HepG2 (cell line): ENCODE measurements around the gene NELFB. TPM values are rescaled to one million over a fixed set of nuclear protein-coding genes. Genes with fewer than 3 reads are reported as not detected.

ENCODE experiments used
- ARID2 ChIP-seq: sonication (generic); formaldehyde crosslinking; IDR thresholded peaks from 2 replicates; pipeline ENCODE4 v1.8.1; 2022; ENCODE audit warnings: mild to moderate bottlenecking, missing genetic modification reagents, borderline replicate concordance
- ATF2 ChIP-seq: sonication (generic); formaldehyde crosslinking; IDR thresholded peaks from 2 replicates; pipeline ENCODE4 v1.4.0; 2020; ENCODE audit warnings: missing genetic modification reagents
- DMAP1 ChIP-seq: IDR thresholded peaks from 2 replicates; pipeline ENCODE4 v1.6.1; 2016
- FOXC1 ChIP-seq: sonication (generic); formaldehyde crosslinking; IDR thresholded peaks from 2 replicates; pipeline ENCODE4 v1.8.0; 2022; ENCODE audit warnings: mild to moderate bottlenecking, missing genetic modification reagents, borderline replicate concordance
- HOXA7 ChIP-seq: sonication (generic); formaldehyde crosslinking; IDR thresholded peaks from 2 replicates; pipeline ENCODE4 v1.8.1; 2022; ENCODE audit warnings: mild to moderate bottlenecking, missing genetic modification reagents, moderate library complexity
- KDM4B ChIP-seq: sonication (generic); formaldehyde crosslinking; IDR thresholded peaks from 2 replicates; pipeline ENCODE4 v1.4.0; 2020; ENCODE audit warnings: missing genetic modification reagents
- NAIF1 ChIP-seq: sonication (generic); formaldehyde crosslinking; IDR thresholded peaks from 2 replicates; pipeline ENCODE4 v1.5.0; 2020; ENCODE audit warnings: mild to moderate bottlenecking, missing genetic modification reagents, borderline replicate concordance
- NCOA1 ChIP-seq: sonication (generic); formaldehyde crosslinking; IDR thresholded peaks from 2 replicates; pipeline ENCODE4 v1.9.0; 2021; ENCODE audit warnings: missing genetic modification reagents
- PHF20 ChIP-seq: sonication (generic); formaldehyde crosslinking; IDR thresholded peaks from 2 replicates; pipeline ENCODE4 v1.5.0; 2020; ENCODE audit warnings: mild to moderate bottlenecking, missing genetic modification reagents
- POLR2AphosphoS2 ChIP-seq: IDR thresholded peaks from 2 replicates; pipeline ENCODE4 v1.6.1; 2011; ENCODE audit warnings: low read depth, low read length, improper control_type of control experiment
- ZBED4 ChIP-seq: sonication (generic); formaldehyde crosslinking; IDR thresholded peaks from 2 replicates; pipeline ENCODE4 v1.4.0; 2020; ENCODE audit warnings: missing genetic modification reagents, borderline replicate concordance
- ZMYM4 ChIP-seq: sonication (generic); formaldehyde crosslinking; IDR thresholded peaks from 2 replicates; pipeline ENCODE4 v1.8.1; 2023; ENCODE audit warnings: mild to moderate bottlenecking, missing genetic modification reagents
- ZNF280D ChIP-seq: sonication (generic); formaldehyde crosslinking; IDR thresholded peaks from 2 replicates; pipeline ENCODE4 v1.5.1; 2020; ENCODE audit warnings: mild to moderate bottlenecking, missing genetic modification reagents
- ZNF3 ChIP-seq: IDR thresholded peaks from 2 replicates; pipeline ENCODE4 v1.7.0; 2017; ENCODE audit warnings: inconsistent platforms
- ZNF431 ChIP-seq: sonication (generic); formaldehyde crosslinking; IDR thresholded peaks from 2 replicates; pipeline ENCODE4 v1.9.0; 2022; ENCODE audit warnings: missing genetic modification reagents, low read depth, mild to moderate bottlenecking, borderline replicate concordance
- ZNF597 ChIP-seq: sonication (generic); formaldehyde crosslinking; IDR thresholded peaks from 2 replicates; pipeline ENCODE4 v1.5.0; 2020; ENCODE audit warnings: missing genetic modification reagents
- ZNF670 ChIP-seq: sonication (generic); formaldehyde crosslinking; IDR thresholded peaks from 2 replicates; pipeline ENCODE4 v1.8.0; 2022; ENCODE audit warnings: mild to moderate bottlenecking, missing genetic modification reagents, borderline replicate concordance
- ZNF704 ChIP-seq: sonication (generic); formaldehyde crosslinking; IDR thresholded peaks from 2 replicates; pipeline ENCODE4 v1.8.1; 2023; ENCODE audit warnings: mild to moderate bottlenecking, inconsistent platforms, moderate library complexity, missing genetic modification reagents, borderline replicate concordance
- polyA plus RNA-seq, 8 experiments: library from polyadenylated mRNA; depleted of rRNA in 3 of 8; stranded (reverse) in 7 of 8; unstranded in 1 of 8; fragments of >200 nt; fragmentation: Illumina TruSeq in 4 of 8; extraction: Trizol in 4 of 8; gene quantifications; 2 replicates each; pipeline versions ENCODE4 v1.2.1 to v1.2.3, GENCODE V29; 2011 to 2016; ENCODE audit warnings: low read depth in 4 of 8, missing spikeins in 1 of 8, mixed read lengths in 1 of 8; ENCODE audit not compliant: insufficient read depth in 1 of 8
- total RNA-seq, 5 experiments: library from RNA; depleted of rRNA; stranded (reverse); fragments of >200 nt; fragmentation: Illumina TruSeq; extraction: Trizol; gene quantifications; 2 replicates each; pipeline ENCODE4 v1.2.3, GENCODE V29; 2016; ENCODE audit warnings: low read depth in 1 of 5

Gene NELFB
- total and polyA plus RNA-seq, 2 of the 13 experiments (the other 11 are each of a cell fraction or from before 2014, with no cell fraction given) = 26.5 to 45.8 TPM

GRCh38 chr9:137254624-137255447 is at the start of gene NELFB (continued):
- TF ChIP-seq ZNF597 (CRISPR knock-in tag) (0 out of 2 replicates have a peak, but pooled peaks have one; percentile 14), ZNF280D (CRISPR knock-in tag) (no peak), HOXA7 (CRISPR knock-in tag) (no peak), FOXC1 (no peak; the same call in 1 of the 2 replicates), POLR2AphosphoS2 (no peak), DMAP1 (CRISPR knock-in tag) (0 out of 2 replicates have a peak, but pooled peaks have one; percentile 13), ZBED4 (CRISPR knock-in tag) (no peak; the same call in 1 of the 2 replicates), NAIF1 (CRISPR knock-in tag) (no peak), ARID2 (CRISPR knock-in tag) (no peak), PHF20 (CRISPR knock-in tag) (peak; percentile 73), KDM4B (CRISPR knock-in tag) (no peak), ATF2 (no peak; the same call in 1 of the 2 replicates), NCOA1 (CRISPR knock-in tag) (no peak), ZNF670 (no peak), ZNF3 (CRISPR knock-in tag) (no peak), ZNF431 (CRISPR knock-in tag) (no peak), ZNF704 (CRISPR knock-in tag) (no peak), ZMYM4 (CRISPR knock-in tag) (peak; percentile 29; the same call in 1 of the 2 replicates)
